HS-5 (cell line): ENCODE results near the gene NASP.

Experiments
- DNase-seq: peaks from one replicate; pipeline ENCODE4 v3.0.0-alpha.2; 2012; ENCODE audit warnings: low read depth

The NASP gene

DNA sequence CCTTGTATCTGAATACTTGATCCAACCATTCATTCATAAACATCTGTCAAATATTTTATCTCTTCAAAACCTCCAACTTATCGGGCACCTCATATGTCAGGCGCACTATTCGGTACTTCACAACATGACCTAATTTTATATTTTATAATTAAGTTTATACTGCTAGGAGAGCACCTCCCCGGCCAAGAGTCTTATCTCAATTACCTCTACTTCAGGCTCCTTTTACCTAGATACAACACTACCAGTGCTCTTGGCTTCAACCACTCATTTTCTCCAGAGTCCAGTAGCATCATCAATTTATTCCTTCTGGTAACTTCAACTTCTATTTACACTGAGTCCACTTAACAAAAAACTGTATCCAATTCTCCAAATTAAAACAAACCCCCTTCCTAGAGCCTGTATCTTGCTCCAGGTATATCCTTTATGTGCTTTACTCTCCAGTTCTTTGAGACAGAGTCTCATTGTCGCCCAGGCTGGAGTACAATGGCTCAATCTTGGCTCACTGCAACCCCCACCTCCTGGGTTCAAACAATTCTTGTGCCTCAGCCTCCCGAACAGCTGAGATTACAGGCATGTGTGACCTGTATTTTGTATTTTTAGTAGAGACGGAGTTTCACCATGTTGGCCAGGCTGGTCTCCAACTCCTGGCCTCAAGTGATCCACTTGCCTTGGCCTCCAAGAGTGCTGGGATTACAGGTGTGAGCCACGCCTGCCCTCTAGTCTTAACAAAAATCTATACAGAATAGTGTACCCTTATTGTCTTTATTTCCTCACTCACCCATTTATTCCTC is 83.7 kb downstream of the NASP start:
- DNase-seq = no peak
